ENCODE data around the gene KIAA0513.

KIAA0513 gene

DNA sequence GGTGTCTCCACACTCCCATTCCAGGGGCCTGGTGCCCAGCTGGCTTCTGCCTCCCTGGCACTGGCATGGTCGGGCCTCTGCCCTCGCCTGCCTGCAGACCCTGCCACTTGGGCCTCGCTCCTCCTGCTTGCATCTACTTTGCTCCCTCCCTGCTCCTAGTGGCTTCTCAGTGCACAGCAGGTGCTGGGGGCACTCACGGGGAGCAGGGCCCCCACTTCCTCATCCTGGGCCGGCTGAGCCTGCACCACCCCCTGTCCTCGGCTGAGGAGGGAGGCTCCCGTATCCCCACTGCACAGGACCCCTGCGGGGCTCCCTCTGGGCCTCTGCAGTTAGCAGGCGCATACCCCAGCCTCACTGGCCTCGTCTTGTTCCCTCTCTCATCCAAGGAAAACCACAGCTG, 49.4 kb downstream of the KIAA0513 start:
- DNase-seq = no peak

DNA sequence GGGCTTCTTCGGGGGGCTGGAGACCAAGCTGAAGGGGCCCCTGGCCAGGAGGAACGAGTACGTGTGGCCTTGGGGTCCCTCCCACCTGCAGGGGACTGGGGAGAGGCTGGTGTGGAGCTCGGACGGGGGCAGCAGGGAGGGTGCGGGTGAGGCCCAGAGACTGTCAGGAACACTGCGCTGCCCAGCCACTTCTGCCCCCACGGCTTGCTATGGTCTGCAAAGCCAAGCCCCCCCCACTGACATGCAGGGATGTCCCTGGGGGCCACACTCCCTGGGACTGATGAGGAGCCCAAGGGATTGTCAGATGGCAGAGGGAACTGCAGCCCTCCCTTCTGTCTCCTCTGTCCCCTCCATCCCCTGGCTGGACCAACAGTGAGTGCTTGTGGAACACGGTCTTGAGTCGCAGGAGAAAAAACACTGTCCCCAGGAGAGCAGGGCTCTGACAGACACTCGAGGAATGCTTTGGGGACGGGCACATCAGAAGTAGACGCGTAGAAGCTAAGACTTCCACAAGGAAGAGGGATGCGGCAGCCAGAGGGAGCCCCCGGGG, 50.1 kb downstream of the KIAA0513 start:
- no peak for DNase-seq

- no peak for DNase-seq
Measured at GRCh38 chr16:85078226-85078625, 50.6 kb downstream of the KIAA0513 start.

GRCh38 chr16:85078952-85079351, 51.4 kb downstream of the KIAA0513 start:
- DNase-seq = no peak

DNA sequence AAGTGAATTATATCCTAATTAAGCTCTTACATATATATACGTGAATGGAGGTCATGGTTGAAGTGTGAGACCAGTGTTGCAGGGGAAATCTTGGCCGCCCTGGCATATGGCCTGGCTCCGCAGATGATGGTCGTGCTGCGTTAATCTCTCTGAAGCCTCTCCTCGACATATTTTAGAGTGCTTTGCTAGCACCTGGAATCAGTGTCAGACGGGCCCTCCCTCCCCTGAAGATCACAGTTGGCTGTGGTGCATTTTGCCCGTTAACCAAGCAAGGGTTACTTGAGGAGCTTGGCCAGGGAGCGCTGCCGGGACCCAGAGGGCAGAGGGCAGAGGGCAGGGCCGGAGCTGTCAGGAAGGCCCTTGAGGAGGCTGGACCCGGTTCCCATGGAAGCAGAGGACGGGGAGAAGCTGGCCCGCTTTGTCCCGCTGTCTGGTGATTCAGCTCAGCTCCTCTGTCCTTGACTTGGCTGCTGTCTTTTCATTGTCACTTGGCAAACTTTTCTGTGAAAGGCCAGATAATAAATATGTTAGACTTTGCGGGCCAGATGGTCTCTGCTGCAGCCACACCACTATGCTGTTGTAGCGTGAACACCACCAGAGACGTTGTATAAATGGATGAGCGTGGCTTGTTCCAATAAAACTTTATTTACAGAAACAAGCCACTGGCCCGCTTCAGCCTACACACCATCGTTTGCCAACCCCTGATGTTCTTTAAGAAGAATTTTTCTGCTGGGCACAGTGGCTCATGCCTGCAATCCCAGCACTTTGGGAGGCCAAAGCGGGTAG, 52.4 kb downstream of the KIAA0513 start:
- DNase-seq = no peak

DNA sequence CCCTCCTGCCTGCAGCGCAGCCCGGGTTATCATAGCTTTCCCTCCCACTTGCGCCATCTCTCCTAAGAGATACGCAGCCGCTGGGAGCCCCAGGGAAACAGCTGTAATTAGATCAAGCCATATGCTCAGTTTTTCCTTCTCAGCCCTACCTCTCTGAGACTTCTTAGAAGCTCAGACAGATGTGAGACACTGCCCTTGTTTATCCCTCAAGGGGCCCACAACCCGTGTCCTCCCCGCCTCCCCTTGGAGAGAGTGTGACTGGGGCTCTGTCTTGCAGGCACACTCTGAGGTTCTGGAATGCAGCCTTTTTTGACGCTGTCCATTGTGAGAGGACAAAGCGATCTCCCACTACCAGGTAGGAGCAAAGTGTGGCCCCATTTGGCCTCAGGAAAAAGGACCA, 53.4 kb downstream of the KIAA0513 start:
- DNase-seq = no peak

DNA sequence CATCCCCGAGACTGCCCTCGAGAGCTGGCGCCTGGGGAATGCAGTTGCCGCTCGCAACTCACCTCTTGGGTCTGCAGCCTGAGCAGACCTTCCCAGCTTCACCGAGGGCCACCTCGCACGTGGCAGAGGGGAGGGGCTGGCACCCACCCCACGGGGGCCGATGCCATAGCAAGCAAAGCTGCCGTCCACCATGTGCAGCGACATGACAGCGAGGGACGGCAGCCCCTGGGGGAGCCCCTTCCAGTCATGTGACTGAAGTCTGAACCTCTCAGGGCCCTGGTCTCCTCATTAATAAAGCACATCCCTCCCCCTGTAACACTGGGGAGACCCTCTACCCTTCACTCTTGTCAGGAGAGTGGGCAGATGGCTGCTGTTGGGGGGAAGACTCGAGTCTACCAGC, 54.2 kb downstream of the KIAA0513 start:
- no peak for DNase-seq

DNA sequence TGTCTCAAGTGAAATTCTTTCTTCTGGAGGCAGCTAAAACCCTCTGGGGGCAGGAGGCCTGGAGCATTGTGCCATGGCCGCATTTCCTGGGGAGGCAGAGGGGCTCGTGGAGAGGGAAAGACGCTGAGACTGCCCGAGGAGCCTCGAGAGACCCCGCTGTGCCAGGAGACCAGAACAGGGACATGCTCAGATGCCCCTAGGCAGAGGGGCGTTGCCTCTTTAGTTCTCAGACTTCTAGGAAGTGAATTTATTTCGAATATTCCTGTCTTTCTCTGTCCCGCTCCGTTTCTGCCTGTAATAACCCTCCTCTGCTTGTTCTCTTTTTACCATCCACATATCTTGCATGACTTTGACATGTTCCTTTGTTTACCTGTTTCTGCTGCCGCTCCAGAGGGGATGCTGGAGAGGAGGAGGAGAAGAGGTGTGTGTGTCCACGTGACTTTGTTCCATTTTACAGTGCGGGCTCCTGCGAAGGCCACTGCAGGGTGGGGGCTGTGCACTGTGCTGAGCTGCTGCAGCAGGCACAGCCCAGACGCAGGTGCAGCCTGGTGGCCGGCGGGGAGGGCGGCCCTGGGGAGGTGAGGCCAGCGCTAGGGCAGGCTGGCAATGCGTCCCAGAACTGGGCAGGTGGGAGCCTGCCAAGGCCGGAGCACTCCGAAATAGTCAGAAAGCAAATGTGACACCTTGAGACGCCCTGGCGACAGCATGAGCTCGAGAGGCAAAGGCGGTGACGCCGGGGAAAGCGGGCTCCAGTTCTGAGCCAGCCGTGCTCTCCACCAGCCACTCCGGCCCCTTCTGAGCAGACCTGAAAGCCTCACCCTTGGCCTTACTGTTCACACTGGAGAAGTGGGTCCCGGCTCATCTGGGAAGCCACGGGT, 54.8 kb downstream of the KIAA0513 start:
- no peak for DNase-seq

DNA sequence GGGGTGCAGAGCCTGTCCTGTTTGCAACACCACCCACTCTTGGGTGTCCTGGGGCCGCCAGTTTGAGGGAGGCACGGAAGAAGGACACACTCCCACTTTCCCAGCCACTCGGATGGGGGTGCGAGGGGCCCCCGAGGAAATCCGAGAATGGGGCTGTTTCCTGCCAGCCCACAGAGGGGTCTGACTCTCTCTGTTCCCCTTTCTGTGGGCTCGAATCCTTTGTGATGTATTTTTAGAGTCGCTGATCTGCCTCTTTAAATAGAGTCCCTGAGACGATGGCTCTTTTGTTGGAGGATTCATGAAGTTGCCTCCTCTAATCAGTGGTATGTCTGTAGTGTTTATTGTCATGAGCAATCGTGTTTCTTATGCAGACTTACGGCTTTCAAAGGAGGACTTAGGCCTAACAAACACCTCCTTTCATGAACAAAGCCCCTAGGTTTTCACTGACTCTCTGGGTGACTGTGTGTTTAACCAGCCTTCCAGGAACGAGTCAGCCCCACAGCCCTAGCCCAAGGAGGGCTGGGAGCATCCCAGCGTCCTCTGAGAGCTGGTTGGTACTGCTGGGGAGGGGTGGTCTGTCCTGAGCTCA, 55.5 kb downstream of the KIAA0513 start:
- DNase-seq = no peak

DNA sequence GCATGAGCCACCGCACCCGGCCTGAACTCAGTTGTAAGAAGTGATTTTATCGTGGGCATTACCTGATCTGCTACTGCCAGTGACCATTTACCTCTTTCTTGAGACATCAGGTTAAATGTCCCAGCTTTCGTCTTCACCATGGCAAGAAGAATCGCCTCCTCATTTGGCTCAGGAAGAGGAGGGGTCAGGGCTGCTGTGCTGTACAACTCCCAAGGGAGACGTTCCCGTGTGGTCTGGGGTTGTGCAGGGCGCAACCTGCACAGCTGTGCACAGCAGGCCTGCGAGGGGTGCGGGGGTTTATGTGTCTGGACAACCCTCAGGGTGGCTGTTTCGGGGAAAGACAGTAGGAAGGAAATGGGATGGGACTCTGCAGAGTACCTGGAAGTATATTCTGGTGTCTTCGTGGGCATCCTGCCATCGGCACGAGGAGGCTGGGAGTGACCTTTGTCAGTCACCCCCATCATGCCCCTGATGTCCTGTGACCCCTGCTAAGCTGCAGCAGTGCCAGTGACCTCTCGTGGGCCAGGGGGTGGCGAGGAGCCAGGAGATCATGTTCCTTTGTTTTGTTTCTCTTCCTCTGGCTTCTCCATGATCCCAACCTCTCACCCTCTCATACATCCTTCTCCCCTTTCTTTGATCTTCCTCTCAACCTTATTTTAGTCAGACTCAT, 57.4 kb downstream of the KIAA0513 start:
- no peak for DNase-seq

DNA sequence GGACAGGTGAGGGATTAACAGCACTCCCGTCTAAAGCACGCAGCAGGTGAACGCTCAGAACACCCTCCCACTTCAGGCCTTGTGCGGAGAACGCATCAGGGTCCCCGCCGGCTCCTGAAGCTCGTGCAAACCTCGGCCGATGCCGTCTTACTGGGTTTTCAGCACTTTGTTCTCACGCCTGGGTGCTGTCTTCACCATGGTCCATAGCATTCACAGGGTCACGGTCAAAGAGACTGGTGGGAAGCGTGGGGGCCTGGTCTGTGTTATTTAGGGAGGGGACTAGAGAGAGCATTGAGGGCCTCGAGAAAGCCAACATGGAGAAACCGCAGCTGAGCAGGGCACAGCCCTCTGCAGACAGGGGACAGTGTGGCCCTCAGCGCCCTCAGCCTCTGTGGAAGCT, 58.1 kb downstream of the KIAA0513 start:
- no peak for DNase-seq

DNA sequence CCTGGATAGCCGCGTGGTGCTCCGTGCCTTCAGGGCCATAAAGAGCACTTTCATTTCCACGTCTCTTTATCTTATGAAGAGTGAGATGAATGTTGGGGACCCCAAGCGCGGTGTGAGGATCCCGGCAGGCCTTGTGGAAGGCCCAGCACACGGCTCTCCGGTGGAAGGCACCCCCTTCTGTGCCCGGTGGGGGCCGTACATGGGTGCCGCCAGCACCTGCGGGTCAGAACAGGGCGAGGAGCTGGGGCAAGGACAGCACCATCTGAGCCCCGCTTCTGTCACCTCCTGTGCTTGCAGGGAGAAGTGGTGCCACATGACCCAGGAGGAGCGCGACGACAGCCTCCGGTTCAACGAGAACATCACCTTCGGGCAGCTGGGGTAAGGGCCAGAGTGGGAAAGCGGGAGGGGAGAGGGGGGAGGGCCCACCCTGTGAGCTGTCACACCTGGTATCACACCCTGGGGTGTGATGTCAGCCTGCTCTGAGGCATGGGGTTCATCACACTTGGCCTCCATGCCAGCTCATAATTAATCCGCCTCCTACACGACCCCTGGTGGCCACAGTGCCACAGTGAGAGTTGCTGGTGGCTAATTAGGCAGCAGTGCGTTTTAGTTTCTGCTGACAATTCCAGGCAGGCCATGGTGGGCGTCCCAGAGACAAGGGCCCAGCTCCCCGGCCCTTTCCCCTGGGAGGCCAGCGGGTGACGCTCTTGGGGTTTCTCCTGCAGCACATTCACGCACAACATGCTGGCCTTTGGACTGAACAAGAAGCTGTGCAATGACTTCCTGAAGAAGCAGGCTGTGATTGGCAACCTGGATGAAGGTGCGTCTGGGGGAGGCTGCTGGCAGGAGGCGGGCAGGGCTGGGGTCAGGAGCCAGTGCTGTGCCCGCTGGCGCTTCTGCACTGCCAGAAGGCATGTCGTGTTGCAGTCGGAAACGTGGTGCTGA, 59.0 kb downstream of the KIAA0513 start:
- DNase-seq = peak; percentile 78

- no peak for DNase-seq
Measured at GRCh38 chr16:85087899-85088569, 60.4 kb downstream of the KIAA0513 start.

- no peak for DNase-seq
Measured at GRCh38 chr16:85088570-85089199, 61.1 kb downstream of the KIAA0513 start.

DNA sequence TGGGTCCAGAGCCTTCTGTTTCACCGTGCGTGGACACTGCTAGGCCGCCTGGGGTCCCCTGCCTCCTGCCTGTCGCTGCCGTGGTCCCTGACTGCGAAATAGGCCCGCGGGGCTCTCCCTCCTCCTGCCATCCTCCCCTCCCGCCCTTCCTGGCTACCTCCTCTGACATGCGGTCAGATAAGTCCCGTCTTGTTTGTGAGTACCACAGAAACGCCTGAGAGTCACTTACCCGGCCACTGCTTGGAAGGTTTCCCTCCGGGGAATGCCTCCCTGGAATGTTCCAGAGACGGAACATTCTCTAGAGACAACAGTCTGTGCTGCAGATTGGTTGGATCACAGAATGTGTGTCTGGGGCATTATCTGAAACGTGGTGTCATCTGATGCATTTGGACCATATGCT, 61.9 kb downstream of the KIAA0513 start:
- no peak for DNase-seq

- no peak for DNase-seq
Measured at GRCh38 chr16:85090181-85090580, 62.6 kb downstream of the KIAA0513 start.

DNA sequence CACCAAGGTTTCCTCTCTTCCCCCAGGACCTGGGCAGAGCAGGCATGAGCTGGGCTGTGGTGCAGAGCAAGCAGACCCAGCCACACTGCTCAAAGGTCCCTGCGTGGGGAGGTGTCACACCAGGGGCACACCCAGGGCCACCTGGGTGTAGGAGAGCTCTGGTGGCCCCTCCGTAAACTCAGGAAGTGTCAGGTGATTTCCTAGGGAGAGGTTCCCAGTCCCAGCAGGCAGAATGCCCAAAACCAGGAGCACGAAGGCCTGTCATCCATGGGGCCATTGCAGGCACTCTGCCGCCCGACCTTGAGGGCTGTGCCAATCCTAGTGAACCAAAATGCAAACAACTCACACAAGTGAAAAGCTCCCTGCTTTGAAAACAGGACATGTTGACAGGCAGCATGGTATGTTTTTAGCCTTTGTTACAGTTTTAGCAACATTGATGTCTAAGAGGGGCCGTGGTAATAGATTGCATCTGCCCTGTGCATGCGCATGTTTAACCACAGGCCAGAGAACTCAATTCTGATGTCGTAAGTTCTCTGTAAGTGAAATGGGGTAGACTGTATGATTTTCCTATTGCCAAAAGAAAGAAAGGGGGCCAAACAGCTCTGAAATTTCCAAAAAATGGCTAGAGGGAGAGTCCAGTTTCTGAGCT, 63.4 kb downstream of the KIAA0513 start:
- DNase-seq = no peak

DNA sequence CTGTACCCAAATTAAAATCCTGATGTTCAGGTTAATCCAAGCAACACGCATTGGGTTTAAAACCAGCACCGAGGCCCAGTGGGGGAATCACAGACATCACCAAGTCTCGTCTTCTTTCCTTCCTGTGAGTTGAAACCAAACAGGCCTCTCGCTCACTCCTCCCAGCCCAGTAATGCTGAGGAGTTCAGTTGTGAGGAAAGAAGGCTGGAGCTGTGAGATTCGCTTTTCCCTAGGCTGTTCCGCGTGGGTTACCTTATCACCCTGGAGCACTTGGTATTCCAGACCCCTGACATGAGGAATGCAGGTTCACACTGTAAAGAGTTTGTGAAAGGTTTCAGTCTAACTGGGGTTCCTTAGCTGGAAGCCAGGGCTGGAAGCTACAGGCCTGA, 63.9 kb downstream of the KIAA0513 start:
- no peak for DNase-seq

GRCh38 chr16:85092309-85092708, 64.7 kb downstream of the KIAA0513 start:
- no peak for DNase-seq

DNA sequence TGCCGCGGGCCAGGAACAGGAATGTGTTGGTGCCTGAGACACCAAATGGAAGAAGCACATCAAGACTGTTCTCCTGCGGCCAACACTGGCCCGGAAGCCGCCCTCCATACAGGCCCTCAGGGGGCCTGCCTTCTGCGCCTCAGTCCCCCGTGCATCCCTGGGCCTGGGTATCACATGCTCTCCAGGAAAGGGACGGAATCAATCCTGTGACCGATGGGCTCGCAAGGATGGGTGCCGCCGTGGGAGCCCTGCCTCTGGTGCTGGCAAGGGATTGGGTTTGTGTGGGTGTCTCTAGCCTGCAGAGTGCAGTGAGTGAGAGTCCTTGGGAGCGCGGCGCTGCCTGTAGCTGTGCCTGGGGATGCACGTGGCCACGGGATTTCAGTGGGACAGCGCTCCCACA, 65.3 kb downstream of the KIAA0513 start:
- DNase-seq = no peak

Data from stimulated activated CD4-positive, alpha-beta T cell treated with anti-CD3 and anti-CD28 coated beads, Interleukin-1b, Interleukin-23, amount 100 ng/mL, for 48 hours (primary cell).